NT2/D1 (cell line): ENCODE results near the gene RNASE1.

Source experiments
- YY1 ChIP-seq: IDR thresholded peaks from 2 replicates; pipeline ENCODE4 v1.6.1; 2011; ENCODE audit not compliant: insufficient read length, insufficient read depth
- ZNF274 ChIP-seq: IDR thresholded peaks from 2 replicates; pipeline ENCODE4 v1.6.1; 2011; ENCODE audit warnings: mild to moderate bottlenecking, low read depth, low read length

GRCh38 chr14:20769421-20769820 is 33.2 kb downstream of the RNASE1 start:
- TF ChIP-seq YY1 (no peak), ZNF274 (no peak)
